Lower lobe of right lung (tissue), 2 donors: ENCODE measurements around the gene EVX2. TPM values are rescaled to one million over a fixed set of nuclear protein-coding genes. Genes with fewer than 3 reads are reported as not detected.

Experiments
- ATAC-seq, 2 donors: fragments of 200-7000 bp; cut with Tn5 transposase; one replicate each; pipeline ENCODE4 v1.9.1; 2020 to 2022; ENCODE audit warnings: mild to moderate bottlenecking in 2 of 2, moderate library complexity in 2 of 2
- DNase-seq: peaks from one replicate; pipeline ENCODE4 v3.0.0-alpha.2; 2020
- H3K27ac ChIP-seq: fragments of 200-600 bp; one replicate; pipeline ENCODE4 v1.8.0; 2022
- H3K27me3 ChIP-seq: fragments of 200-600 bp; one replicate; pipeline ENCODE4 v1.8.0; 2022; ENCODE audit warnings: low read depth
- H3K36me3 ChIP-seq: fragments of 200-600 bp; one replicate; pipeline ENCODE4 v1.8.0; 2022; ENCODE audit warnings: mild to moderate bottlenecking
- H3K4me1 ChIP-seq: fragments of 200-600 bp; one replicate; pipeline ENCODE4 v1.8.0; 2022
- H3K4me3 ChIP-seq: fragments of 200-600 bp; one replicate; pipeline ENCODE4 v1.8.0; 2022; ENCODE audit warnings: mild to moderate bottlenecking
- H3K9me3 ChIP-seq: fragments of 200-600 bp; one replicate; pipeline ENCODE4 v1.8.0; 2022
- CTCF ChIP-seq: fragments of 200-600 bp; IDR thresholded peaks from one replicate; pipeline ENCODE4 v1.8.0; 2022; ENCODE audit warnings: antibody characterized with exemption, mild to moderate bottlenecking
- intact Hi-C: fragments of 100-400 bp; cut with DNase I; formaldehyde crosslinking; loops from one replicate; pipeline ENCODE4 v1.11.0; 2022
- total RNA-seq: library from RNA; stranded (reverse); fragmentation: NEBNext Ultra II Directional; extraction: Animal tissue kit (Norgen Biotek cat#: 25700); gene quantifications from one replicate; pipeline ENCODE4 v1.2.1, GENCODE V29; 2021
- donor health status: DM: no; HTN: yes; CAD: no; lungs with severe emphysema.

The EVX2 gene
- total RNA-seq, 1 donor from 2014 or later: not detected

- TF ChIP-seq CTCF: no peak
- no peak for DNase-seq
Observed at GRCh38 chr2:176072951-176073904, 10.5 kb downstream of the EVX2 start.

GRCh38 chr2:176072292-176072669 is 11.5 kb downstream of the EVX2 start:
- no peak for TF ChIP-seq CTCF
- no peak overlapping the region for H3K4me3 ChIP-seq
- H3K36me3 ChIP-seq: no peaks in the 10 kb centered on the region
- H3K27ac ChIP-seq: no peak overlapping the region
- peaks cover 100% of the 10 kb centered on the region for H3K27me3 ChIP-seq
- no peak for DNase-seq
- H3K9me3 ChIP-seq: no peaks in the 10 kb centered on the region
- ATAC-seq: no peak
- peaks cover 17% of the 10 kb centered on the region for H3K4me1 ChIP-seq
- intact Hi-C loops: no loop called here

More at GRCh38 chr2:176072951-176073904, 10.5 kb downstream of the EVX2 start:
- H3K36me3 ChIP-seq: no peaks in the 10 kb centered on the region
- no peaks in the 10 kb centered on the region for H3K9me3 ChIP-seq
- ATAC-seq: no peak
- no peak overlapping the region for H3K4me3 ChIP-seq
- peaks cover 100% of the 10 kb centered on the region for H3K27me3 ChIP-seq
- H3K27ac ChIP-seq: no peak overlapping the region
- intact Hi-C loops: no loop called here
- H3K4me1 ChIP-seq: peaks cover 7% of the 10 kb centered on the region

GRCh38 chr2:176071330-176072291 is 12.2 kb downstream of the EVX2 start:
- no peak for TF ChIP-seq CTCF
- intact Hi-C loops: no loop called here
- peaks cover 100% of the 10 kb centered on the region for H3K27me3 ChIP-seq
- no peaks in the 10 kb centered on the region for H3K36me3 ChIP-seq
- ATAC-seq (no peak), DNase-seq (no peak)
- H3K4me3 ChIP-seq: no peak overlapping the region
- peaks cover 24% of the 10 kb centered on the region for H3K4me1 ChIP-seq
- no peak overlapping the region for H3K27ac ChIP-seq
- no peaks in the 10 kb centered on the region for H3K9me3 ChIP-seq

GRCh38 chr2:176068419-176068832 is 15.3 kb downstream of the EVX2 start:
- Histone ChIP-seq H3K4me1 (peaks cover 24% of the 10 kb centered on the region), H3K4me3 (no peak overlapping the region), H3K9me3 (no peaks in the 10 kb centered on the region), H3K27me3 (peaks cover 95% of the 10 kb centered on the region), H3K36me3 (no peaks in the 10 kb centered on the region), H3K27ac (no peak overlapping the region)
- DNase-seq: no peak
- intact Hi-C loops: no loop called here
- ATAC-seq: no peak
- no peak for TF ChIP-seq CTCF
